ENCODE measurements around the gene TOM1.

GRCh38 chr22:35369996-35370395 is 70.3 kb downstream of the TOM1 start:
- TF ChIP-seq, protein P1, sequence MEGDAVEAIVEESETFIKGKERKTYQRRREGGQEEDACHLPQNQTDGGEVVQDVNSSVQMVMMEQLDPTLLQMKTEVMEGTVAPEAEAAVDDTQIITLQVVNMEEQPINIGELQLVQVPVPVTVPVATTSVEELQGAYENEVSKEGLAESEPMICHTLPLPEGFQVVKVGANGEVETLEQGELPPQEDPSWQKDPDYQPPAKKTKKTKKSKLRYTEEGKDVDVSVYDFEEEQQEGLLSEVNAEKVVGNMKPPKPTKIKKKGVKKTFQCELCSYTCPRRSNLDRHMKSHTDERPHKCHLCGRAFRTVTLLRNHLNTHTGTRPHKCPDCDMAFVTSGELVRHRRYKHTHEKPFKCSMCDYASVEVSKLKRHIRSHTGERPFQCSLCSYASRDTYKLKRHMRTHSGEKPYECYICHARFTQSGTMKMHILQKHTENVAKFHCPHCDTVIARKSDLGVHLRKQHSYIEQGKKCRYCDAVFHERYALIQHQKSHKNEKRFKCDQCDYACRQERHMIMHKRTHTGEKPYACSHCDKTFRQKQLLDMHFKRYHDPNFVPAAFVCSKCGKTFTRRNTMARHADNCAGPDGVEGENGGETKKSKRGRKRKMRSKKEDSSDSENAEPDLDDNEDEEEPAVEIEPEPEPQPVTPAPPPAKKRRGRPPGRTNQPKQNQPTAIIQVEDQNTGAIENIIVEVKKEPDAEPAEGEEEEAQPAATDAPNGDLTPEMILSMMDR (IDR thresholded peaks at IDR 0.05; ENCODE audit: insufficient read depth, low read length): no peak
- TF ChIP-seq REST (IDR thresholded peaks at IDR 0.05; ENCODE audit: insufficient replicate concordance, low read depth): no peak
- no peak for TF ChIP-seq SPI1 (IDR thresholded peaks at IDR 0.05; ENCODE audit: borderline replicate concordance, low read depth)
- no peak for TF ChIP-seq POLR2AphosphoS5 (IDR thresholded peaks at IDR 0.05; ENCODE audit: low read depth)
- TF ChIP-seq GABPA (IDR thresholded peaks at IDR 0.05; ENCODE audit: low read depth): no peak
